ENCODE measurements around the gene FAM234B. TPM values are rescaled to one million over a fixed set of nuclear protein-coding genes. Genes with fewer than 3 reads are reported as not detected.

FAM234B gene
- total and polyA plus RNA-seq, 2 experiments from 2014 or later, result 0.66 to 4.1 TPM

DNA sequence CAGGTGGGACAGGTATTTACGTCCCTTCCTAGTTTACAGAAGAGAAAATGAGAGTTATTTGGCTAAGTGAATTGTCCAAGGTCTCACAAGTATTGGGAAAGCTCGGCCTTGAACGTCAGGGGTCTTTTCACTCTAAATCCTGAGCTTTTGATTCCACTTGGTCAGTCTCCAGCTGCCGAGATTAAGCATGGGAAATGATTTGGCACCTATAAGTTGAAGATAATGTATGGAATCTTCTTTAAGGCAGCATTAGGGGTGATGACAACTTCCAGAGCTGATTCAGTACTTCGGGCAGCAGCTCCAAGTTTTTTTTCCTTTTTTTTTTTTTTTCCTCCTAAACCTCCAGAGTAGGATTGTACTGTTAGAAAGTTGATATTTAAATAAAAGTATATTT, 722 bp downstream of the FAM234B start:
- Histone ChIP-seq H3K27ac (no peak overlapping the region), H3K4me1 (ENCODE audit: insufficient read depth) (peaks cover 12% of the 10 kb centered on the region), H3K9me2 (replicated peaks; ENCODE audit: insufficient read depth) (no peaks in the 10 kb centered on the region), H3K27me3 (no peaks in the 10 kb centered on the region), H3K9me3 (ENCODE audit: low read depth) (no peaks in the 10 kb centered on the region), H4K20me1 (ENCODE audit: insufficient read depth, poor library complexity, severe bottlenecking) (no peaks in the 10 kb centered on the region), H3K36me3 (replicated peaks; ENCODE audit: insufficient read depth, low read depth) (no peaks in the 10 kb centered on the region), H3K4me2 (peak overlapping the region; percentile 85), H3K79me2 (peaks cover 3% of the 10 kb centered on the region), H2AFZ (peak overlapping the region; percentile 98), H3K4me3 (peak overlapping the region; percentile 92)
- DNase-seq (ENCODE audit: low spot score), result no peak
- 9% methylated on average over 5 of the region's 5 CpGs for WGBS (ENCODE audit: low lambda C conversion rate, missing lambda C conversion rate)
- TF ChIP-seq EZH2 (IDR thresholded peaks at IDR 0.05; ENCODE audit: borderline replicate concordance) (no peak), EZH2phosphoT487 (IDR thresholded peaks at IDR 0.05; ENCODE audit: low read depth, severe bottlenecking, unreplicated experiment) (no peak)
- TF ChIP-seq, protein P1, sequence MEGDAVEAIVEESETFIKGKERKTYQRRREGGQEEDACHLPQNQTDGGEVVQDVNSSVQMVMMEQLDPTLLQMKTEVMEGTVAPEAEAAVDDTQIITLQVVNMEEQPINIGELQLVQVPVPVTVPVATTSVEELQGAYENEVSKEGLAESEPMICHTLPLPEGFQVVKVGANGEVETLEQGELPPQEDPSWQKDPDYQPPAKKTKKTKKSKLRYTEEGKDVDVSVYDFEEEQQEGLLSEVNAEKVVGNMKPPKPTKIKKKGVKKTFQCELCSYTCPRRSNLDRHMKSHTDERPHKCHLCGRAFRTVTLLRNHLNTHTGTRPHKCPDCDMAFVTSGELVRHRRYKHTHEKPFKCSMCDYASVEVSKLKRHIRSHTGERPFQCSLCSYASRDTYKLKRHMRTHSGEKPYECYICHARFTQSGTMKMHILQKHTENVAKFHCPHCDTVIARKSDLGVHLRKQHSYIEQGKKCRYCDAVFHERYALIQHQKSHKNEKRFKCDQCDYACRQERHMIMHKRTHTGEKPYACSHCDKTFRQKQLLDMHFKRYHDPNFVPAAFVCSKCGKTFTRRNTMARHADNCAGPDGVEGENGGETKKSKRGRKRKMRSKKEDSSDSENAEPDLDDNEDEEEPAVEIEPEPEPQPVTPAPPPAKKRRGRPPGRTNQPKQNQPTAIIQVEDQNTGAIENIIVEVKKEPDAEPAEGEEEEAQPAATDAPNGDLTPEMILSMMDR (IDR thresholded peaks at IDR 0.05; ENCODE audit: poor library complexity), result no peak

DNA sequence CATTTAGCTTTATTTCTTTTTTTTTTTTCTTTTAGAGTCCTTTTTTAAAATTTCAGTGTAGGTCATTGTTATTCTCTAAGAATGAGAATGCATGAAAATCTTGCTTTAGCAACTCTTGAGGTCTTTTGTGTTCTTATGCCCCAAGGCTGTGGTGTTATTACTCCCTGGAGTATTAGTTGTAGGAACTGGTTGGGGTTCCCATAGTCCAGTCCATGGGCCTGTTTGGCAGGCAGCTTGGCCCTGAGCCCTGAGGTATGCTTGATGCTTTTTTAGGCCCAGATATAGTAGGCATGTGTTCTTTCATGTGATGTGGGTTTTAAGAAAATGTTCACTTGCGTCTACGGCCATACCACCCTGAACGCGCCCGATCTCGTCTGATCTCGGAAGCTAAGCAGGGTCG, 1.6 kb downstream of the FAM234B start:
- H3K79me2 ChIP-seq, result peaks cover 3% of the 10 kb centered on the region
- 87% methylated on average over 8 of the region's 8 CpGs for WGBS (ENCODE audit: low lambda C conversion rate, missing lambda C conversion rate)
- no peaks in the 10 kb centered on the region for H3K27me3 ChIP-seq
- DNase-seq (ENCODE audit: low spot score), result no peak
- no peaks in the 10 kb centered on the region for H3K9me2 ChIP-seq (replicated peaks; ENCODE audit: insufficient read depth)
- TF ChIP-seq EZH2 (IDR thresholded peaks at IDR 0.05; ENCODE audit: borderline replicate concordance) (no peak), EZH2phosphoT487 (IDR thresholded peaks at IDR 0.05; ENCODE audit: low read depth, severe bottlenecking, unreplicated experiment) (no peak)
- H3K36me3 ChIP-seq (replicated peaks; ENCODE audit: insufficient read depth, low read depth), result no peaks in the 10 kb centered on the region
- peaks cover 3% of the 10 kb centered on the region for H3K4me1 ChIP-seq (ENCODE audit: insufficient read depth)
- no peaks in the 10 kb centered on the region for H4K20me1 ChIP-seq (ENCODE audit: insufficient read depth, poor library complexity, severe bottlenecking)
- no peak overlapping the region for H3K4me2 ChIP-seq
- H3K4me3 ChIP-seq, result no peak overlapping the region
- H3K9me3 ChIP-seq (ENCODE audit: low read depth), result no peaks in the 10 kb centered on the region
- no peak overlapping the region for H2AFZ ChIP-seq
- H3K27ac ChIP-seq, result no peak overlapping the region

DNA sequence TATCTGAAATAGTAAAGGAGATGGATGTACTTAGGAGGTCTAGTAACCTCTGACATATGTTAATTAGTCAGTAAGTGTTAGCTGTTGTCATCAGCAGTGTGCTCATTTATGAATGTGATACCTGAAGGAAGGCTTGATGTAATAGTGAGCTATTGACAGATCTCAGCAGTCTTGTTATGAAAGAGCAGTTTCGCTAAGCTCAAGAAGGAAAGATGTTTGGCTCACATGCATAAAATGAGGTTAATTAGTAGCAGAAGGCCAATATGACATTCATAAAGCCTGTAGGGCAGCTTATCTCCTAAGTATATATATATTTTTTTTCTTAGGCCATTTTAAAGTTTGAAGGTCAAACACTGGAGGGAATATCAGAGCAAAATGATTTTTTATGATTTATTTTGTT, 2.8 kb downstream of the FAM234B start:
- TF ChIP-seq EZH2 (IDR thresholded peaks at IDR 0.05; ENCODE audit: borderline replicate concordance), result no peak
- TF ChIP-seq, protein P1 (IDR thresholded peaks at IDR 0.05; ENCODE audit: poor library complexity), result no peak
- TF ChIP-seq EZH2phosphoT487 (IDR thresholded peaks at IDR 0.05; ENCODE audit: low read depth, severe bottlenecking, unreplicated experiment), result no peak
- H2AFZ ChIP-seq, result no peak overlapping the region
- H3K4me2 ChIP-seq, result no peak overlapping the region
- no peaks in the 10 kb centered on the region for H3K27me3 ChIP-seq
- H3K4me3 ChIP-seq, result no peak overlapping the region
- 79% methylated on average over 1 of the region's 1 CpG for WGBS (ENCODE audit: low lambda C conversion rate, missing lambda C conversion rate)
- H3K4me1 ChIP-seq (ENCODE audit: insufficient read depth), result peaks cover 3% of the 10 kb centered on the region
- H4K20me1 ChIP-seq (ENCODE audit: insufficient read depth, poor library complexity, severe bottlenecking), result no peaks in the 10 kb centered on the region
- H3K27ac ChIP-seq, result peak overlapping the region; percentile 48
- H3K9me3 ChIP-seq (ENCODE audit: low read depth), result no peaks in the 10 kb centered on the region
- H3K36me3 ChIP-seq (replicated peaks; ENCODE audit: insufficient read depth, low read depth), result no peaks in the 10 kb centered on the region
- H3K79me2 ChIP-seq, result peaks cover 3% of the 10 kb centered on the region
- H3K9me2 ChIP-seq (replicated peaks; ENCODE audit: insufficient read depth), result no peaks in the 10 kb centered on the region
- peak; percentile 27 for DNase-seq (ENCODE audit: low spot score)

DNA sequence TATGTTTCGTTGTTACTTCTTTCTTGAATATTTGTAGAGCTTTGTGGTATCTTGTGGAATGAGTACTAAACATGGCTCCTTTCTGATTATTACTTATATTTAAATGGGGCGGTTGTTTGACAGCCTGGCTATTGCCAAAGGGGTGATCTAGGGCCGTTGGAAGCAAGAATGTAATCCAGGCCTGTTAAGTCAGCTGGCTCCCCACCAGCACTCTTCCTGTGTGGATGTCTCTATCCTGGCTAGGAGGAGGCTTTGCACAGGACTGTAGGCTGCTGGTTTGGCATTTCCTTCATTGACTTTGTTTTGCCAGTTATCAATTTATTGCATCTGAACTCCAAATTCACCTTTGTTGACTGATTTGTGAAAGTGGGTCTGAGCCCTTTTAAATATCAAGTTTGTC, 5.6 kb downstream of the FAM234B start:
- no peaks in the 10 kb centered on the region for H3K9me2 ChIP-seq (replicated peaks; ENCODE audit: insufficient read depth)

More for the DNA sequence above, 5.6 kb downstream of the FAM234B start:
- TF ChIP-seq EZH2 (IDR thresholded peaks at IDR 0.05; ENCODE audit: borderline replicate concordance), result no peak
- TF ChIP-seq EZH2phosphoT487 (IDR thresholded peaks at IDR 0.05; ENCODE audit: low read depth, severe bottlenecking, unreplicated experiment), result no peak
- TF ChIP-seq, protein P1 (IDR thresholded peaks at IDR 0.05; ENCODE audit: poor library complexity), result no peak
- no peak for DNase-seq (ENCODE audit: low spot score)
- Histone ChIP-seq H4K20me1 (ENCODE audit: insufficient read depth, poor library complexity, severe bottlenecking) (no peaks in the 10 kb centered on the region), H3K4me2 (no peak overlapping the region), H3K4me3 (no peak overlapping the region), H3K4me1 (ENCODE audit: insufficient read depth) (peaks cover 3% of the 10 kb centered on the region), H3K9me3 (ENCODE audit: low read depth) (no peaks in the 10 kb centered on the region), H3K79me2 (peaks cover 5% of the 10 kb centered on the region), H2AFZ (no peak overlapping the region), H3K27ac (no peak overlapping the region), H3K36me3 (replicated peaks; ENCODE audit: insufficient read depth, low read depth) (no peaks in the 10 kb centered on the region), H3K27me3 (no peaks in the 10 kb centered on the region)
- WGBS (ENCODE audit: low lambda C conversion rate, missing lambda C conversion rate), result 64% methylated on average over 3 of the region's 3 CpGs
